D721Med (cell line): Measurements from ENCODE around the gene FGF19.
A peak's percentile ranks its signal among the peaks of the same experiment; 100 is the strongest.

Source experiments
- DNase-seq: peaks from one replicate; pipeline ENCODE4 v3.0.0; 2011; ENCODE audit warnings: low spot score; ENCODE audit not compliant: insufficient read length
- FAIRE-seq: peaks from 2 replicates; lab custom pipeline; 2011; peaks lifted over from hg19 to GRCh38; lab: Jason Lieb, UNC
- CTCF ChIP-seq: IDR thresholded peaks from 2 replicates; pipeline ENCODE4 v1.5.1; 2012; ENCODE audit warnings: mild to moderate bottlenecking, control low read depth; ENCODE audit not compliant: insufficient read depth; ENCODE audit errors: missing control alignments

Gene FGF19

GRCh38 chr11:69682681-69683326 is 21.0 kb downstream of the FGF19 start:
- no peak for TF ChIP-seq CTCF
- DNase-seq = no peak
- no peak for FAIRE-seq

GRCh38 chr11:69682221-69682620 is 21.6 kb downstream of the FGF19 start:
- DNase-seq (no peak), FAIRE-seq (no peak)
- no peak for TF ChIP-seq CTCF

GRCh38 chr11:69680688-69681087 is 23.1 kb downstream of the FGF19 start:
- FAIRE-seq = no peak
- DNase-seq = no peak
- TF ChIP-seq CTCF = no peak

GRCh38 chr11:69677749-69678148 is 26.1 kb downstream of the FGF19 start:
- FAIRE-seq = no peak

GRCh38 chr11:69674886-69675714 is 28.7 kb downstream of the FGF19 start, which contains the start of gene LTO1:
TSS of gene LTO1 (minus strand) at chr11:69675353. CDS start at chr11:69675239, 114 bp downstream.
- DNase-seq = peak; percentile 98
- no peak for TF ChIP-seq CTCF
- FAIRE-seq = no peak

More at GRCh38 chr11:69677749-69678148, 26.1 kb downstream of the FGF19 start:
- no peak for TF ChIP-seq CTCF
- DNase-seq = no peak

GRCh38 chr11:69674267-69674885 is 29.4 kb downstream of the FGF19 start:
- FAIRE-seq (no peak), DNase-seq (no peak)

More at GRCh38 chr11:69674267-69674885, 29.4 kb downstream of the FGF19 start:
- no peak for TF ChIP-seq CTCF
